GM13977 (cell line): ENCODE results near the gene PIAS2.

Experiments used
- DNase-seq: peaks from one replicate; pipeline ENCODE4 v3.0.0; 2012; ENCODE audit warnings: low spot score
- in situ Hi-C: fragments of 300-500 bp; cut with MboI; formaldehyde crosslinking; loops from one replicate; pipeline ENCODE4 v1.12.0; 2022; ENCODE audit warnings: low sequenced_read_pairs, low pct_unique_long_range_greater_than_20kb, mixed read lengths, inconsistent platforms; ENCODE audit not compliant: unreplicated experiment
- TF ChIP-seq, protein P1 (sequence below): IDR thresholded peaks from 2 replicates; pipeline ENCODE4 v1.5.1; 2012; ENCODE audit warnings: mild to moderate bottlenecking, control low read depth; ENCODE audit not compliant: insufficient read depth; ENCODE audit errors: extremely low read depth, missing control alignments

Gene PIAS2

GRCh38 chr18:46859855-46860254, 57.5 kb downstream of the PIAS2 start:
- TF ChIP-seq, protein P1, sequence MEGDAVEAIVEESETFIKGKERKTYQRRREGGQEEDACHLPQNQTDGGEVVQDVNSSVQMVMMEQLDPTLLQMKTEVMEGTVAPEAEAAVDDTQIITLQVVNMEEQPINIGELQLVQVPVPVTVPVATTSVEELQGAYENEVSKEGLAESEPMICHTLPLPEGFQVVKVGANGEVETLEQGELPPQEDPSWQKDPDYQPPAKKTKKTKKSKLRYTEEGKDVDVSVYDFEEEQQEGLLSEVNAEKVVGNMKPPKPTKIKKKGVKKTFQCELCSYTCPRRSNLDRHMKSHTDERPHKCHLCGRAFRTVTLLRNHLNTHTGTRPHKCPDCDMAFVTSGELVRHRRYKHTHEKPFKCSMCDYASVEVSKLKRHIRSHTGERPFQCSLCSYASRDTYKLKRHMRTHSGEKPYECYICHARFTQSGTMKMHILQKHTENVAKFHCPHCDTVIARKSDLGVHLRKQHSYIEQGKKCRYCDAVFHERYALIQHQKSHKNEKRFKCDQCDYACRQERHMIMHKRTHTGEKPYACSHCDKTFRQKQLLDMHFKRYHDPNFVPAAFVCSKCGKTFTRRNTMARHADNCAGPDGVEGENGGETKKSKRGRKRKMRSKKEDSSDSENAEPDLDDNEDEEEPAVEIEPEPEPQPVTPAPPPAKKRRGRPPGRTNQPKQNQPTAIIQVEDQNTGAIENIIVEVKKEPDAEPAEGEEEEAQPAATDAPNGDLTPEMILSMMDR = no peak
- in situ Hi-C loops = no loop called here
- peak; percentile 22 for DNase-seq

- in situ Hi-C loops = no loop called here
- DNase-seq = no peak
- TF ChIP-seq, protein P1 = no peak
These were observed 59.0 kb downstream of the PIAS2 start for GRCh38 chr18:46858290-46858689.

DNA sequence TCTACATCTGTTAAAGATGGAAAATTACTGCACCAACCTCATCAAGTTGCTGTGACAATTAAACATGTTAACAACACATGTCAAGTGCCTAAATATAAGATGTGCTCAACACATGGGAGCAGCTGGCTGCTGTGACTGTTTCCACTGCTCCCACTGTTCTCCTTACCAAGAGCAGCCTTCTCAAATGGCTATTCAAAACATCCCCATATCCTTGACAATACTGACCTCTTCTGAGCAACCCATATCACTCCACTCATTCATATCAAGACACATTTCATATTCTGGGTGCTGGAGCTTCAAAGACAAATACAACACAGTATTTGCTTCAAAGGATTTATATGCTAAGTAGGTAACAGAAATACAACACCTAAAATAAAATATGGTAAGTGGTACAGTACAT, 60.3 kb downstream of the PIAS2 start:
- TF ChIP-seq, protein P1 = peak; percentile 5
- peak; percentile 18 for DNase-seq
- in situ Hi-C loops = no loop called here

DNA sequence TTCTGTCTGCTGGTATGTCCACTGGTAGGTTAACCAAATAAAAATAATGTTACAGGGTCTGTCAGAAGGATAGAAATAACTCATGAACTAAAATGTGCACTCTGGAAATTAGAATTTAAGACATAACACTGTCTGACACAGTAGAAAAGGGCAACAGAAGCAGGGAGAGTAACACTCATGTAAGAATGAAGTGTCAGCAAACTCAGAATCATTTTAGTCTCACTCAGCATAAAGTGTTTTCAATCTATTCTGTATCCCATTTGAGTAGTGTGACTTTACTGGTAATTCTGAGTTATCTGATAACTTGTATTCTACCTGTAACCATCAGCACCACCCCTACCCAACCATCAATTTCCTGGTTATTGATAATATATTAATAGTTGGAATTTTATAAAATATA, 68.3 kb downstream of the PIAS2 start:
- no peak for DNase-seq
- in situ Hi-C loops = no loop called here
- TF ChIP-seq, protein P1 = no peak

GRCh38 chr18:46843372-46843771, 73.9 kb downstream of the PIAS2 start:
- TF ChIP-seq, protein P1 = no peak
- no peak for DNase-seq
- in situ Hi-C loops = no loop called here

DNA sequence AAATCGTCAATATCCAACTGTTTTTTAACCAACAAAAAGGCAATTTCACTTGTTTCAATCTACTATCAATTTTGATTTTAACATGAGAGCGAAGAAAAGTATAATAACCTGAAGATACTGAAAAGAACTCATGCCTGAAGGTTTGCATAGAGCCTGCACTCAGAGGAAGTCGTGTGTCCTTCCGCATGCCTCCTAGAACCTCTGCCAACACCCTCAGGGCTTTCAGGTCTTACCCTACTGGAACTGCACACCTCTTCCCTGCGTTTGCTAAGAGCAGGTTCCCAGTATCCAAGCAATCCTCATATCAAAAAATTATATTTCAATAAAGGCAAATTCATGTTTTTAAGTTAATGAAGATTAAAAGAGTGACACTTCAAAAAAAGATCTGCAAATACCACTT, 74.7 kb downstream of the PIAS2 start:
- no peak for DNase-seq
- in situ Hi-C loops = no loop called here
- TF ChIP-seq, protein P1 = no peak

DNA sequence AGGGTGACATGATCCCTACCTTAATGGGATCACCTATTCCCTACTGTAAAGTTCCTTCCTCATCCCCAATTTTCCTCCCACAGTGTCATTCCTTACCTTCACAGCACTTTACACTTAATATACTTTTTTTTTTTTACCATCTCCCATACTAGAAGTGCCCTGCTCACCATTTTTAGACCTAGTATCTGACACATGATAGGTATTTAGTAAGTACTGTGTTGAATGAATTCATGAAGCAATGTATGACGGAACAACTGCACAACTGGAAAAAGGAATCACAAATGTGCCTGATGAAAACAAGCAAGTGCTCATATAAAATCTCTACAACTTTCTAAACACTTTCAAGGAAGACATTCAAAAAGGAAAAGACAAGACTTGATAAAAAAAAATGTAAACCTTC, 83.4 kb downstream of the PIAS2 start:
- in situ Hi-C loops = no loop called here
- TF ChIP-seq, protein P1 = no peak
- DNase-seq = no peak
